ENCODE results near the gene SRSF6.
"Not testable (repeated sequence)": the region's sequence is repeated elsewhere in the genome, so short reads cannot be mapped to it uniquely, and the experiment has no call there.

Gene SRSF6

DNA sequence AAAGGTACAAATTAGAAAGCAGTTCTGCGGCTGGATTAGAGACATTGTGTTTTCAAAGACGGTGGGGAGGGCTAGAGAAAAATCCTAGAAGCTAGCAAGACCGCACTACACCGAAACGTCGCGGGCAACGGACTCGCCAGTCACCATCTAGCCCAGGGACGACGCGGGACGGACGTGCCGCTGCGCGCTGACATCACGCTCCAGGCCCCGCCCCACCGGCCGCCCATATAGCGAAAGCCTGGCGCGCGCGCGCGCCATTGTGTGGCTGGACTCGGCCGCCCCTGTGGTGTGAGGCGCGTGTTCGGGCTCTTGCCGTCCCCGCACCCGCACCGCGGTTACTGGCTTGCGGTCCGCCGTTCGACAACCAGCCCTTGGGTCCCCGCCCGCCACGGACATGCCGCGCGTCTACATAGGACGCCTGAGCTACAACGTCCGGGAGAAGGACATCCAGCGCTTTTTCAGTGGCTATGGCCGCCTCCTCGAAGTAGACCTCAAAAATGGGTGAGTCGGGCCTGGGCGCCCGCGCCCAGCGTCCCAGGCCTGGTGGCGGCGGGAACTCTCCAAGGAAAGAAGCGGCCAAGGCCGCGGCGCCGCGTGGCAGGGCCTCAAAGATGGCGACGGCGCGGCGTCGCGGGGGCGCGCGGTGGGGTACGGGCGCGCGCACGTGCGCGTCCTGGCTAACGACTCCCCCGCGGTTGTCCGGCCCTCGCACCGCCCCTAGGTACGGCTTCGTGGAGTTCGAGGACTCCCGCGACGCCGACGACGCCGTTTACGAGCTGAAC is at the start of gene SRSF6:
SRSF6 (plus strand) TSS at position 257 of the 782 bp plus-strand sequence; CDS start at position 395, 138 bp downstream.
- peak; percentile 89 to 92 for DNase-seq

- DNase-seq, result no peak
These were observed 48.7 kb upstream of the SRSF6 start for GRCh38 chr20:43408848-43409576.

- no peak for DNase-seq
These were observed 48.2 kb upstream of the SRSF6 start for GRCh38 chr20:43409577-43409913.

DNA sequence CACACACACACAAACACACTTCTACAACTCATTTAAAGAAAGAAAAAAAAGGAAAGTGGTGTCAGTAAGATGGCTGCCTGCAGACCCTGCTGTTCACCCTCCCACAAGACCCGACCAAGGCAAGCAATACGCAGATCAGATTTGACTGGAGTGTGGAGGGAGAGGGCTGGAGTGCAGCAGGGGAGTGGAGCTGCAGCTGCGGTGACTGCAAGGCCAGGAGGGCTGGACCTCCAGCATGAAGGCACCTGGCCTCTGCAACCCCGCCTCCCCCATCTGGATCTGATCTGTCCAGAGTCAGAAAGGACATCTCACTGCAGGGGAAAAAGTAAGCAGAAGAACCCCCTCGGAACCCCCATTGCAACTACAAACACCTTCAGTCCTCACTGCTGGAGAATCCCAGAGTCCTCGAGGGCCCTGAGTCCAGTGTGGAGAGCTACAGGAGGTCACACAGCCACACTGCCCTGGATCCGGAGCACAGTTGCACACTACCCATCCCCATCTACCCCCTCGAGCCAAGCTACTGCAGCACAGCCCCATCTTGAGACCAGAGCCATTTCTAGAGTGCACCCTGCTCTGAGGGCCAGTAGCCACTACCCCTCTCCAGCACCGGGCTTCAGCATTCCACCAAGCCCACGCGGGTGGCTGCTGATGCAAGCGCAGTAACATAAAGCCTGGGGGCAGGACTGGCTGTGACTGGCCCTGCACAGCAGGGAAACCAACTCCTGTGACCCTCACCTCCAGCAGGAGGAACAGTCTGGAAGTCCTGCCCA is 41.9 kb upstream of the SRSF6 start:
- DNase-seq, result no peak

DNA sequence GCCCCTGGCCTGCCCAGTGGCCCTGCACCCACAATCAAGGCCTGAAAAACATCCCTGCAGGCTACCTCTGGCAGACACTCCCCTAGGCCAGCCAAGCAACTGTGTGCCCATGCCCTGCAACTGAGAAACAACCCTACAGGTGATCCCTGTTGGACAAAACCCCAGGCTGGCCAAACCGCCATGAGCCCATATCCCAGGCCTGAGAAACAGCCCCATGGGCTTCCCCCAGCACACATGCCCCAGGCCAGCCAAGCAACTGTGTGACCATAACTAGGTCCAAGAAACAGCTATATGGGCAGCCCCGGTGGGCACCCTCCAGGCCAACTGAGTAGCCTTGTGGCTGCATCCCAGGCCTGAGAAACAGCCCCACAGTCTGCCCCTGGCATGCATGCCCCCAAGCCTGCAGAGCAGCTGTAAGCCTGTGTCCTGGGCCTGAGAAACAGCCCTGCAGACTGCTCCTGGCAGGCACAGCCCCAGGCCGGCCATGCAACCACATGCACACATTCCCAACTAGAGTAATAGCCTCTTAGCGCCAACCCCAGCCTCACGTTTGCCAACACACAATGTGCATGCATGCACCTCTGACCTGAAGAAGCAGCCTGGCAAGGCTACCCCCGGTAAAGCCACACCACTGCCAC is 41.0 kb upstream of the SRSF6 start:
- DNase-seq, result no peak

DNA sequence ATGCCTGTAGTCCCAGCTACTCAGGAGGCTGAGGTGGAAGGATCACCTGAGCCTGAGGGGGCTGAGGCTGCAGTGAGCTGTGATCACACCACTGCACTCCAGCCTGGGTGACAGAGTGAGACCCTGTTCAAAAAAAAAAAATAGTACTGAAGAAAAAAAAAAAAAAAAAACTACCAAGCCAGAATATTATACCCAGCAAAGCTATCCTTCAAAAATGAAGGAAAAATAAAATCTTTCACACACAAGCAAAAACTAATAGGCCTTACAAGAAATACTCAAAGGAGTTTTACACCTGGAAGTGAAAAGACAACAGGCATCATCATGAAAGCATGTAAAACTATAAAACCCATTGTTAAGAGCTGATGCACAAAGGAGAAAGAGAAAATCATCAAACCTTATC is 37.5 kb upstream of the SRSF6 start:
- DNase-seq, result no peak

DNA sequence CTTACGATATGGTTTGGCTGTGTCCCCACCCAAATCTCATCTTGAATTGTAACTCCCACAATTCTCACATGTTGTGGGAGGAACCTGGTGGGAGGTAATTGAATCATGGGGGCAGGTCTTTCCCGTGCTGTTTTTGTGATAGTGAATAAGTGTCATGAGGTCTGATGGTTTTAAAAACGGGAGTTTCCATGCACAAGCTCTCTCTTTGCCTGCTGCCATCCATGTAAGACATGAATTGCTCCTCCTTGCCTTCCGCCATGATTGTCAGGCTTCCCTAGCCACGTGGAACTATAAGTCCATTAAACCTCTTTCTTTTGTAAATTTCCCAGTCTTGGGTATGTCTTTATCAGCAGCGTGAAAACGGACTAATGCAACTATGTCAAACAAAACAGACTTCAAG is 36.8 kb upstream of the SRSF6 start:
- DNase-seq, result not testable (repeated sequence)

- no peak for DNase-seq
These were observed 31.5 kb upstream of the SRSF6 start for GRCh38 chr20:43426172-43426571.

DNA sequence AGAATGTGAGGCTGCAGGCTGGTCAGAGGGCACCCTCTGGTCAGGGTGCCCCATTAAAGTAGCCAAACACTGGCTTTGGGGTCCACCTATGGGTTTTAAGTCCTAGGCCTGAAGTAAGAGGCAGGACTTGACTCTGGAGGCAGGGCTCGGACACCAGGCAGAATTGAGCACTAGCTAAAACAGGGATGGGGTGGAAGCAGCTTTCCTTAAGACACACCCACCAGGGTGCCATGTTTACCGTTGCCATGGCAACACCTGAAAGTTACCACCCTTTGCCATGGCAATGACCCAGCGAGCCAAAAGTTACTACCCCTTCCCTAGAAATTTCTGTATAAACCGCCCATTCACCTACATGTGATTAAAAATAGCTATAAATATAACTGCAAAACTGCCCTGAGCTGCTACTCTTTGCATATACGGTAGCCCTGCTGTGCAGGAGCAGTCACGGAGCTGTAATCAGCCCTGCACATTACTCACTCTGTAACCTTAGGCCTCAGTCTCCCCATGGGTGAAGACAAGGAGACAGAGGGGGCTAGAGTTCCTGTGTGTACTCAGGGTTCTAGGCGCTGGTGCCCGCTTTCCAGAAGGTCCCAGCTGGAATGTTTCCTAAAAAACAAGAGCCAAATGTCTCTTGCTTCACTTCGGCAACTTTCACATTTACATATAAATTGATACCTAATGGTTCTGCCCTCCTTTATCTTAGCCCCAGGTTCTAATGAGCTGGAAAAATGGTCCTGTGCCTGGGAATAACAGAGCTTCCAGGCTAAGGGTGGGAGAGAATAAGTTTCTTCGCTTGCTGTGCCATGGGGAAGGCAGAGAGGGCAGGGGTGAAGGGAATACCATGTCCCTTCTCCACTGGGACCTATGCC is 27.2 kb upstream of the SRSF6 start:
- no peak for DNase-seq

DNA sequence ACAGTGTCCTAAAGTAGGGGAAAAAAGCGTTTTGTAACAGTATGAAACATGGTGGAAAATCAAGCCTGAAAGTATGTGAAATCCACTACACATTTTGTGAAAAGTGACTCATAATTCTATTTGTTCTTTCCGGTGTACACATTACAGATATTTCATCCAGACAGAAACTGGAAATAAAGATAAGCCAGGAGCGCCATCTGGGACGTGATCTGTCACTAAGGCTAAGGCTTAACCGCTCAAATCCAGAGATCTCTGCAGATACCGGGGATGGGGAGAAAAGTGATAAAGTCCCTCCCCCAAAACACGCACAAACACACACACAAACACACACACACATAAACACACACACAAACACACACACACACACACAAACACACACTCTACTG is 26.6 kb upstream of the SRSF6 start:
- DNase-seq, result no peak

DNA sequence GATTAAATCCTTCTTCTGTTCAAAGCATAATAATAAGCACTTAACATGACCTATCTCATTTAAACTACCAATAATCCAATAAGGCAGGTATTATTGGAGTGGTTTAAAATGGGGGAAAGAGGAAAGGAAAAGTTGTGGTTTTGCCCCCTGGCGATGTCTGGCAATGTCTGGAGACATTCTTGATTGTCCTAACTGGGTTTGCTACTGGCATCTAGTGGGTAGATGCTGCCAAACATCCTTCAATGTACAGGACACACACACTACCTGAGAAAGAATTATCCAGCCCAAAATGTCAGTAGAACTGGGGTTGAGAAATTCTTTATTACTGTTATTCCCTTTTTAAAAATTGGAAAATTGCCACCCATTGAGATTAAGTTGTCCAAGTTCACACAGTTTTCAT is 25.2 kb upstream of the SRSF6 start:
- no peak for DNase-seq

DNA sequence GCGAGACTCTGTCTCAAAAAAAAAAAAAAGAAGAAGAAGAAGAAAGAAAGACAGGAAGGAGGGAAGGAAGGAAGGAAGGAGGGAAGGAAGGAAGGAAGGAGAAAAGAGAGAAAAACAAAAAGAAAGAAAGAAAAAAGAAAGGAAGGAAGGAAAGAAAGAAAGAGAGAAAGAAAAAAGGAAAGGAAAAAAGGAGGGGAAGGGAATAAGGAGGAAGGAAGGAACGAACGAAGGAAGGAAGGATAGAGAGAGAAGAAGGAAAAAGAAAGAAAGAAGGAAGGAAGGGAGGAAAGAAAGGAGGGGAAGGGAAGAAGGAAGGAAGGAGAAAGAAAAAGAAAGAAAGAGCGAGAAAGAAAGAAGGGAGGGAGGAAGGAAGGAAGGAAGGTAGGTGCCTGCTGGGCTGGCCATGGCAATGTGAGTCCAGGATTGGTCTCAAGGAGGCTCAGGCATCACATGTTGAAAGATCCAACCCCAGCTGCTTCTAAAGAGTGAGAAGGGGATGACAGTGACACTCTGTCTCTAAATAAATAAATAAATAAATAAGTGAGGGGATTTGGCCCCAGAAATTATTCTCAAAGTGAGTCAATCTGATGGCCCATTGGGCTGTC is 24.3 kb upstream of the SRSF6 start:
- DNase-seq, result no peak

DNA sequence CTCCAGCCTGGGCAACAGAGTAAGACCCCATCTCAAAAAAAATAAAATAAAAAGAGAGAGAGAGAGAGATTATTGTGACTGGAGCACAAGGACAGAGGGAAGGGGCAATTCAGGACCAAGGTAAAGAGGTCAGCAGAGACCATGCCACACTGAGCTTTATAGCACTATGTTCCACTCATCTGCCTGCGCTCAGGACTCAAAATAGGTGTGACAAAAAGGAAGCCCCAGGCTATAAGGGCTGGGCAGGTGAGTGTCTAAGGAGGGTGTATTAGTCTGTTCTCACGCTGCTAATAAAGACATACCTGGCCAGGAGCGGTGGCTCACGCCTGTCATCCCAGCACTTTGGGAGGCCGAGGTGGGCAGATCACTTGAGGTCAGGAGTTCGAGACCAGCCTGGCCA is 23.1 kb upstream of the SRSF6 start:
- no peak for DNase-seq

GRCh38 chr20:43438578-43439316 is 18.9 kb upstream of the SRSF6 start:
- DNase-seq, result no peak

DNA sequence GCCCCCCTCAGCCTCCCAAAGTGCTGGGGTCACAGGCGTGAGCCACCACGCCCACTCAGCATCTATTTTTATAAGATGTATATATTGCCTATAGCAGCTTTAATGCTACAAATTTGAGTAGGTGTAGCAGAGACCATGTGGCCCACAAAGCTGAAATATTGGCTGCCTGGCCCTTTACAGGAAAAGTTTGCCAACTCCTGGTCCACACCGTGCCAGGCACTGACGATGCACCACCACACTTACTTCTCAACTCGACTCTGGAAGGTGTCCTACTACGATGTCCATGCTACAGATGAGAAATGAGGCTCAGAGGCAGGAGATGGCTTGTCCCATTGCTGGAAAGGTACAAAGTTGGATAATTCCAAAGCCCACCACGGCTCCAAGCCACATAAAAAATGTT is 17.2 kb upstream of the SRSF6 start:
- no peak for DNase-seq

- DNase-seq, result no peak
These were observed 15.3 kb upstream of the SRSF6 start for GRCh38 chr20:43442282-43442880.

GRCh38 chr20:43444107-43444506 is 13.6 kb upstream of the SRSF6 start:
- DNase-seq, result no peak

DNA sequence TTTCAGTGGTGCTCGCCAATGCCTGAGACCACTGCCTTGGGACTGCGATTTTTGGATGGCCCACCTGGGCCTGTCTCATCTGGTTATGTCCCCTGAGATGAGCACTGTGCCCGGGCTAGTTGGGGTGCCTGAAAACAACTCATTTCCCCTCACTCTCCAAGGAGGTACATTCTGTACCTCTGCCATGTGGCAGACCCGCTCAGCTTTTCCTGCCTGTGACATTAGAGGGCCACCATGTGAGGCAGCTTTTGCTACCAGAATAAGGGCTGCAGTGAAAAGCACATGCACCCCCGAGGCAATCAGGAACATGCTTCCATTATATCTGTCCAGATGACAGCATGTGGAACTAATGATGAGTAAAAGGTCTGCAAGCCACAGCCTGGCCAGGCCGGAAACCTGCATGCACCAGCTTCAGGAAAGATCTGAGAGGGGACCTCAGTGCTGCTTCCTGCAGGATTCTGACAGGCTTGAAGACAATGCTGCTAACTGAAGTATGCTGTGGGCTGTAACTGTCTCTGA is 11.3 kb upstream of the SRSF6 start:
- DNase-seq, result peak in 1 of 2 donors; percentile 82

DNA sequence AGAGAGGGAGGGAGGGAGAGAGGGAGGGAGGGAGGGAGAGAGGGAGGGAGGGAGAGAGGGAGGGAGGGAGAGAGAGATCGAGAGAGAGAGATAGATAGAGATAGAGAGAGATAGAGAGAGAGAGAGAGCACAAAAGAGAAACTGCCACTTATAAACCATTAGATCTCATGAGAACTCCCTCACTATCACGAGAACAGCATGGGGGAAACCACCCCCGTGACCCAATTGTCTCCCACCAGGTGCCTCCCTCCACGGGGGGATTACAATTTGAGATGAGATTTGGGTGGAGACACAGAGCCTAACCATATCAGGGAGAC is 9.3 kb upstream of the SRSF6 start:
- not testable (repeated sequence) for DNase-seq

DNA sequence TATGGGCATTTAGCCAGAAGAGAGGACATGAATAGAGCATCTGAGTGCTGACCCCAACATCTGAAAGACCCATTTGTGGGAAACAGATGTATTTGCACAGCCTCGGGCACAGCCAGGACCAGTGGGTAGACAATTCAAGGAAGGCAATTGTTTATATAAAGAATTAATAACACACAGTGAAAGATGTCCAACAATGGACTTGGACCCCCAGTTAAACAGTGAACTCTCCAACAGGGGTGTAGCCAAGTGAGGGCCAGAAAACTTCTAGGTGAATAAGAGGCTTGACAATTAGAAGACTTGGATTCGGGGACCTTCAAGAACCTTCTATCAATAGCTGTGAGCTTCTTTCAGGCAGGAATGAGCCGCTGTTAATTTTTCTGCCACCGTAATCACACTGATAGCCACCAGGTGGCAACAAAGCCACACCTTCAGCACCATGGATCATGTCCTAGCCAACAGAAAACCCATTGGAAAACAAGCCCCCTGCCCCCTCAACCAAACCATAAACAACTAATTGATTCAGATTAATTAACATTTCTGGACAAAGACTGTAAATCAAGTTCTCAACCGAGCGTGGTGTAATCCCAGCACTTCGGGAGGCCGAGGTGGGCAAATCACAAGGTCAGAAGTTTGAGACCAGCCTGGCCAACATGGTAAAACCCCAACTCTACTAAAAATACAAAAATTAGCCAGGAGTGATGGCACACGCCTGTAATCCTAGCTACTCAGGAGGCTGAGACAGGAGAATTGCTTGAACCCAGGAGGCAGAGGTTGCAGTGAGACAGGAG is 8.8 kb upstream of the SRSF6 start:
- peak; percentile 1 to 15 for DNase-seq

All from bone marrow (tissue), 2 donors.